GM23338 (cell line): Measurements from ENCODE around the gene NGLY1. TPM values are rescaled to one million over a fixed set of nuclear protein-coding genes. Genes with fewer than 3 reads are reported as not detected.

Experiments used
- ATAC-seq: fragments of 200-7000 bp; cut with Tn5 transposase; 3 replicates; pipeline ENCODE4 v1.9.1; 2020
- DNase-seq: peaks from one replicate; pipeline ENCODE4 v3.0.0-alpha.2; 2015; ENCODE audit warnings: low spot score
- H2AFZ ChIP-seq: fragments of 200-600 bp; sonication (generic); 2 replicates; pipeline ENCODE4 v1.8.0; 2016; ENCODE audit warnings: antibody characterized with exemption, mild to moderate bottlenecking, moderate library complexity
- H3F3A ChIP-seq: fragments of 200-600 bp; sonication (generic); replicated peaks from 2 replicates; pipeline ENCODE4 v1.8.0; 2017; ENCODE audit warnings: antibody characterized with exemption, mixed run types, low read depth
- H3K27ac ChIP-seq: fragments of 200-600 bp; sonication (generic); 2 replicates; pipeline ENCODE4 v1.6.1; 2016; ENCODE audit warnings: low read depth
- H3K27me3 ChIP-seq: fragments of 200-600 bp; sonication (generic); 2 replicates; pipeline ENCODE4 v1.8.0; 2016; ENCODE audit warnings: mild to moderate bottlenecking, mixed run types, moderate library complexity; ENCODE audit not compliant: insufficient read depth
- H3K36me3 ChIP-seq: fragments of 200-600 bp; sonication (generic); 2 replicates; pipeline ENCODE4 v1.8.0; 2016; ENCODE audit warnings: mild to moderate bottlenecking; ENCODE audit not compliant: insufficient read depth
- H3K4me1 ChIP-seq: fragments of 200-600 bp; sonication (generic); 2 replicates; pipeline ENCODE4 v1.8.0; 2016; ENCODE audit warnings: mild to moderate bottlenecking, moderate library complexity; ENCODE audit not compliant: insufficient read depth
- H3K4me2 ChIP-seq: fragments of 200-600 bp; sonication (generic); 2 replicates; pipeline ENCODE4 v1.7.1; 2017; ENCODE audit warnings: mixed run types
- H3K4me3 ChIP-seq: fragments of 200-600 bp; sonication (generic); 2 replicates; pipeline ENCODE4 v1.6.1; 2016; ENCODE audit warnings: mixed run types
- H3K79me2 ChIP-seq: fragments of 200-600 bp; sonication (generic); replicated peaks from 2 replicates; pipeline ENCODE4 v1.8.0; 2017; ENCODE audit warnings: mild to moderate bottlenecking; ENCODE audit not compliant: insufficient read depth
- H3K9me2 ChIP-seq: fragments of 200-600 bp; sonication (generic); 2 replicates; pipeline ENCODE4 v1.8.0; 2017; ENCODE audit not compliant: insufficient read depth
- H4K20me1 ChIP-seq: fragments of 200-600 bp; sonication (generic); replicated peaks from 2 replicates; pipeline ENCODE4 v1.8.0; 2017; ENCODE audit warnings: mild to moderate bottlenecking; ENCODE audit not compliant: insufficient read depth
- H3K27ac Mint-ChIP-seq: 2 replicates; pipeline ENCODE4 v1.8.0; 2020; ENCODE audit warnings: inconsistent platforms, mild to moderate bottlenecking, moderate library complexity, mixed read lengths
- H3K27me3 Mint-ChIP-seq: 3 replicates; pipeline ENCODE4 v1.8.0; 2022; ENCODE audit warnings: low read depth, mild to moderate bottlenecking, moderate library complexity, mixed read lengths, inconsistent platforms; ENCODE audit not compliant: insufficient read depth, poor library complexity
- H3K36me3 Mint-ChIP-seq: 3 replicates; pipeline ENCODE4 v1.8.0; 2021; ENCODE audit warnings: low read depth, mild to moderate bottlenecking, inconsistent platforms, moderate library complexity, mixed read lengths
- H3K4me1 Mint-ChIP-seq: 3 replicates; pipeline ENCODE4 v1.8.0; 2020; ENCODE audit warnings: mild to moderate bottlenecking, inconsistent platforms, mixed read lengths
- H3K4me3 Mint-ChIP-seq: 3 replicates; pipeline ENCODE4 v1.8.0; 2021; ENCODE audit warnings: moderate library complexity, mild to moderate bottlenecking, inconsistent platforms, mixed read lengths
- H3K9me3 Mint-ChIP-seq: 3 replicates; pipeline ENCODE4 v1.8.0; 2020; ENCODE audit warnings: moderate library complexity, mild to moderate bottlenecking, inconsistent platforms, mixed read lengths
- ETS1 ChIP-seq: IDR thresholded peaks from 2 replicates; pipeline ENCODE4 v1.6.1; 2016; ENCODE audit warnings: antibody characterized with exemption
- EZH2 ChIP-seq: fragments of 200-600 bp; sonication (generic); IDR thresholded peaks from one replicate; pipeline ENCODE4 v1.8.0; 2017; ENCODE audit warnings: antibody characterized with exemption, mild to moderate bottlenecking, low read depth; ENCODE audit not compliant: unreplicated experiment
- EZH2phosphoT487 ChIP-seq: fragments of 200-600 bp; sonication (generic); IDR thresholded peaks from one replicate; pipeline ENCODE4 v1.8.1; 2018; ENCODE audit warnings: antibody characterized with exemption; ENCODE audit not compliant: unreplicated experiment
- JUNB ChIP-seq: IDR thresholded peaks from one replicate; pipeline ENCODE4 v1.6.1; 2016; ENCODE audit warnings: antibody characterized with exemption; ENCODE audit not compliant: unreplicated experiment
- NANOG ChIP-seq: IDR thresholded peaks from 2 replicates; pipeline ENCODE4 v1.6.1; 2016; ENCODE audit warnings: antibody characterized with exemption, borderline replicate concordance
- REST ChIP-seq: IDR thresholded peaks from one replicate; pipeline ENCODE4 v1.6.1; 2018; ENCODE audit warnings: antibody characterized with exemption; ENCODE audit not compliant: unreplicated experiment
- ZNF114 ChIP-seq: fragments of 250-450 bp; sonication (Bioruptor Pico); IDR thresholded peaks from 2 replicates; pipeline ENCODE4 v1.5.0; 2020; ENCODE audit warnings: mild to moderate bottlenecking, moderate library complexity
- ZNF331 ChIP-seq: fragments of 250-450 bp; sonication (Bioruptor Pico); IDR thresholded peaks from 2 replicates; pipeline ENCODE4 v1.5.0; 2020; ENCODE audit warnings: low read depth, mild to moderate bottlenecking, moderate library complexity
- ZNF462 ChIP-seq: fragments of 250-450 bp; sonication (Bioruptor Pico); IDR thresholded peaks from 2 replicates; pipeline ENCODE4 v1.5.0; 2020; ENCODE audit warnings: mild to moderate bottlenecking, moderate library complexity
- polyA plus RNA-seq: library from polyadenylated mRNA; unstranded; fragments of >200 nt; fragmentation: Nextera tagmentation; extraction: Ambion mirVana; gene quantifications from 2 replicates; pipeline ENCODE4 v1.2.1, GENCODE V29; 2016
- total RNA-seq: library from RNA; depleted of rRNA; stranded (reverse); fragments of >200 nt; shearing (Covaris generic); gene quantifications from 2 replicates; pipeline ENCODE4 v1.2.3, GENCODE V29; 2014

The NGLY1 gene
- total and polyA plus RNA-seq, 2 experiments from 2014 or later = 20.4 to 43.5 TPM

GRCh38 chr3:25749031-25749581 lies 34.1 kb downstream of the NGLY1 start:
- Histone ChIP-seq H2AFZ (no peak overlapping the region), H3K4me3 (no peak overlapping the region), H3K36me3 (peaks cover 5% of the 10 kb centered on the region; the same call in 1 of the 2 replicates), H3K27me3 (no peaks in the 10 kb centered on the region), H4K20me1 (no peaks in the 10 kb centered on the region), H3K4me2 (no peak overlapping the region), H3K27ac (no peak overlapping the region), H3K79me2 (no peaks in the 10 kb centered on the region), H3K4me1 (peaks cover 13% of the 10 kb centered on the region), H3K9me2 (no peaks in the 10 kb centered on the region), H3F3A (no peaks in the 10 kb centered on the region)
- H3K36me3 Mint-ChIP-seq = peaks cover 26% of the 10 kb centered on the region
- no peak overlapping the region for H3K4me3 Mint-ChIP-seq
- H3K9me3 Mint-ChIP-seq = no peaks in the 10 kb centered on the region
- H3K27me3 Mint-ChIP-seq = peaks cover 2% of the 10 kb centered on the region
- H3K4me1 Mint-ChIP-seq = peaks cover 14% of the 10 kb centered on the region
- TF ChIP-seq NANOG = no peak
- TF ChIP-seq ZNF331 (CRISPR knock-in tag) = no peak
- no peak for TF ChIP-seq JUNB
- no peak for TF ChIP-seq EZH2phosphoT487
- TF ChIP-seq ETS1 = no peak
- TF ChIP-seq EZH2 = no peak
- TF ChIP-seq REST = no peak
- no peak for TF ChIP-seq ZNF114 (CRISPR knock-in tag)
- no peak for TF ChIP-seq ZNF462 (CRISPR knock-in tag)
- no peak overlapping the region; the same call in 1 of the 2 replicates for H3K27ac Mint-ChIP-seq
- DNase-seq (no peak), ATAC-seq (no peak)
